GM12875 (cell line): ENCODE data around the gene TTC39A.

Source experiments
- H3K4me3 ChIP-seq: one replicate; pipeline ENCODE4 v1.5.1; 2011; ENCODE audit warnings: low read depth, low read length, control low read depth
- TF ChIP-seq, protein P1 (sequence below): IDR thresholded peaks from 2 replicates; pipeline ENCODE4 v1.5.1; 2011; ENCODE audit warnings: low read depth, mild to moderate bottlenecking, control low read depth, inconsistent platforms, low read length, moderate library complexity, borderline replicate concordance; ENCODE audit not compliant: insufficient read depth

Gene TTC39A

DNA sequence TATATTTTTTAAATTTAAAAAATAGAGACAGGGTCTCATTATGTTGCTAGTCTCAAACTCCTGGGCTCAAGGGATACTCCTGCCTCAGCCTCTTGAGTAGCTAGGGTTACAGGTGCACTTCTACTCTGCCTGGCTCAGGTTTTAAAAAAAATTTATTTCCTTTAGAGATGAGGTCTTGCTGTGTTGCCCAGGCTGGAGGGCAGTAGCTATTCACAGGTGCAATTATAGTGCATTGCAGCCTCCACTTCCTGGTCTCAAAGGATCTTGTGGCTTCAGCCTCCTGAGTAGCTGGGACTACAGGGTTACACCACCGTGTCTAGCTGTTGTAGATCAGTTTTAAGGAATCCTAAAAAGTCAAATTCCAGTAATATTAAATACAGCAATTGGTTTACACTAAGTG, 89.2 kb downstream of the TTC39A start:
- H3K4me3 ChIP-seq, result no peak overlapping the region
- TF ChIP-seq, protein P1, sequence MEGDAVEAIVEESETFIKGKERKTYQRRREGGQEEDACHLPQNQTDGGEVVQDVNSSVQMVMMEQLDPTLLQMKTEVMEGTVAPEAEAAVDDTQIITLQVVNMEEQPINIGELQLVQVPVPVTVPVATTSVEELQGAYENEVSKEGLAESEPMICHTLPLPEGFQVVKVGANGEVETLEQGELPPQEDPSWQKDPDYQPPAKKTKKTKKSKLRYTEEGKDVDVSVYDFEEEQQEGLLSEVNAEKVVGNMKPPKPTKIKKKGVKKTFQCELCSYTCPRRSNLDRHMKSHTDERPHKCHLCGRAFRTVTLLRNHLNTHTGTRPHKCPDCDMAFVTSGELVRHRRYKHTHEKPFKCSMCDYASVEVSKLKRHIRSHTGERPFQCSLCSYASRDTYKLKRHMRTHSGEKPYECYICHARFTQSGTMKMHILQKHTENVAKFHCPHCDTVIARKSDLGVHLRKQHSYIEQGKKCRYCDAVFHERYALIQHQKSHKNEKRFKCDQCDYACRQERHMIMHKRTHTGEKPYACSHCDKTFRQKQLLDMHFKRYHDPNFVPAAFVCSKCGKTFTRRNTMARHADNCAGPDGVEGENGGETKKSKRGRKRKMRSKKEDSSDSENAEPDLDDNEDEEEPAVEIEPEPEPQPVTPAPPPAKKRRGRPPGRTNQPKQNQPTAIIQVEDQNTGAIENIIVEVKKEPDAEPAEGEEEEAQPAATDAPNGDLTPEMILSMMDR, result no peak

DNA sequence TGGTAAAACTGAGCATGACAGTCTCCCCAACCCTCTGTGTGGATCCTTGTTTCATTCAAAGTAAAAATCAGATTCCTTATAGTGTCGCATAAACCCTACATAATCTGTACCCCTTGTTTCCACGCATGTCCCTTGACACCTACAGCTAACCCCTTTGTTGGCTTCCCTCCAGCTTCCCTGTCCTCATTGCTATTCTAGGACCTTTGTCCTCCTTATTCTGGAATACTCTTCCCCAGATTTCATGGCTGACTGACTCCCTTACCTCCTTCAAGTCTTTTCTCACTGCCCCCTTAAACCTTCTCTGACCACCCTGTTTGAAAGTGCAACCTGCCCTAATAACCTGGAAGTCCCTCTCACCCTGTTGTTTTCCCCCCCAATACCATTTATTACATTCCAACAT, 90.3 kb downstream of the TTC39A start:
- TF ChIP-seq, protein P1, result no peak
- no peak overlapping the region for H3K4me3 ChIP-seq

DNA sequence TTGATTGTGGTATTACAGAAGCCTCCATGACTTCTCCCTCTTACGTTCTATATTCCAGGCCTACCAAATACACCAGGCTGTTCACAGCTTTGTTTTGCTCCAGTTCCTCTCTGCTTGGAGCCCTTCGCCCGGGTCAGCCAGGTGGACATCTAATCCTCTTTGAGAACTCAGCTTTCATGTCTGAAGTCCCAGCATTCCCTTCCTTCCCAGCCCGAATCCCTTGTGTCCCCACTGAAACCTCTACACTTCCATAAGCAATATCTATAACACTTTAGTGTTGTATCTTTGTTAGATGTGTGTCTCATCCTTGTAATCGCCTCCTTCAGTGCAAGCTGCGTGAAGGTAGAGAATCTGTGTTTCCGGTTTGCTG, 92.3 kb downstream of the TTC39A start:
- TF ChIP-seq, protein P1, result no peak

DNA sequence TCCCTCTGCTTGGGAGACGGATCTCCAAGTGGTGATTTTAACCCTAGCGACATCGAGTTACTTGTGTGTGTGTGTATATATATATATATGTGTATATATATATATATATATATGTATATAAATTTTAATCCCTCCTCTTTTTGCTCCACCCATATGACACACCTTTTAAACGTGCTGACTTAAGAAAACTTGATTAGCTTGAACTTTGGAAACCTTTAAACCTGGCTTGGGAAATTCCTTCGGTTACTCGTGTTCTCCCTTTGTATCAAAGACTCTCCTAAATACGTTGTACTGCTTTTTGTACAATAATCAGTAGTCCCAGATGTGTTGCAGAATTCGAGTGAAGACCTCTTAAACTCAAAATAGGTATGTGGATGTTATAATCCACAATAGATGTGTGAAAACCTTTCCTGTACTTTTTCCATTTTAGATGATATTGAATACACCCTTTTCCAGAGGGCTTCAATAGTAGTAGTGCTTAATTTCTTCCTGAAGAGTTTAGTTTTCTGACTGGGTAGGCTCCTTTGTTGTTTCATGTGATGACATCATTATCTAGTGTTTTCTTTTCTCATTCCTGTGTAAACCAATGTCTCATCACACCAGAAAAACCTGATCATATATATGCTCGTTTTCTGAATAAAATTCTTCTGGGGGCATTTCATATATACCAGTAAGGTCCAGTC, 92.9 kb downstream of the TTC39A start:
- TF ChIP-seq, protein P1, result no peak
- peak overlapping the region; percentile 97 for H3K4me3 ChIP-seq

More for the DNA sequence above, 92.3 kb downstream of the TTC39A start:
- peak overlapping the region; percentile 24 for H3K4me3 ChIP-seq
